ENCODE results near the gene C1QTNF9B. TPM values are rescaled to one million over a fixed set of nuclear protein-coding genes. Genes with fewer than 3 reads are reported as not detected.
"Not testable (repeated sequence)": the region's sequence is repeated elsewhere in the genome, so short reads cannot be mapped to it uniquely, and the experiment has no call there.

The C1QTNF9B gene
- total RNA-seq, result not detected

- not testable (repeated sequence) for H3K4me1 Mint-ChIP-seq (ENCODE audit: low read depth); DNase-seq; ATAC-seq; H3K4me3 Mint-ChIP-seq; H3K36me3 Mint-ChIP-seq (ENCODE audit: insufficient read depth); H3K9me3 Mint-ChIP-seq
- H3K27me3 Mint-ChIP-seq (ENCODE audit: low read depth), result peaks cover 11% of the 10 kb centered on the region
Measured at GRCh38 chr13:23897452-23897919, at the start of gene C1QTNF9B. Gene C1QTNF9B (minus strand): TSS chr13:23897502.

GRCh38 chr13:23946900-23947299, 49.6 kb upstream of the C1QTNF9B start:
- no peak overlapping the region for H3K4me3 Mint-ChIP-seq
- H3K36me3 Mint-ChIP-seq (ENCODE audit: insufficient read depth), result no peaks in the 10 kb centered on the region
- peaks cover 19% of the 10 kb centered on the region for H3K27me3 Mint-ChIP-seq (ENCODE audit: low read depth)
- H3K9me3 Mint-ChIP-seq, result no peaks in the 10 kb centered on the region
- ATAC-seq (no peak), DNase-seq (no peak)
- H3K4me1 Mint-ChIP-seq (ENCODE audit: low read depth), result no peaks in the 10 kb centered on the region

- peaks cover 19% of the 10 kb centered on the region for H3K27me3 Mint-ChIP-seq (ENCODE audit: low read depth)
Measured at GRCh38 chr13:23946067-23946466, 48.8 kb upstream of the C1QTNF9B start.

GRCh38 chr13:23945612-23946011, 48.3 kb upstream of the C1QTNF9B start:
- ATAC-seq, result no peak
- DNase-seq, result no peak
- Mint-ChIP-seq H3K4me3 (no peak overlapping the region), H3K9me3 (no peaks in the 10 kb centered on the region), H3K36me3 (ENCODE audit: insufficient read depth) (no peaks in the 10 kb centered on the region), H3K4me1 (ENCODE audit: low read depth) (no peaks in the 10 kb centered on the region), H3K27me3 (ENCODE audit: low read depth) (peaks cover 20% of the 10 kb centered on the region)

More at GRCh38 chr13:23946067-23946466, 48.8 kb upstream of the C1QTNF9B start:
- DNase-seq (no peak), ATAC-seq (no peak)
- Mint-ChIP-seq H3K36me3 (ENCODE audit: insufficient read depth) (no peaks in the 10 kb centered on the region), H3K4me1 (ENCODE audit: low read depth) (no peaks in the 10 kb centered on the region), H3K9me3 (no peaks in the 10 kb centered on the region), H3K4me3 (no peak overlapping the region)

- Mint-ChIP-seq H3K36me3 (ENCODE audit: insufficient read depth) (no peaks in the 10 kb centered on the region), H3K4me3 (no peak overlapping the region), H3K4me1 (ENCODE audit: low read depth) (no peaks in the 10 kb centered on the region), H3K27me3 (ENCODE audit: low read depth) (peaks cover 29% of the 10 kb centered on the region), H3K9me3 (peaks cover 6% of the 10 kb centered on the region)
- ATAC-seq (no peak), DNase-seq (no peak)
Measured at GRCh38 chr13:23941211-23941610, 43.9 kb upstream of the C1QTNF9B start.

GRCh38 chr13:23939666-23940065, 42.4 kb upstream of the C1QTNF9B start:
- not testable (repeated sequence) for H3K36me3 Mint-ChIP-seq (ENCODE audit: insufficient read depth)

GRCh38 chr13:23934520-23934919, 37.2 kb upstream of the C1QTNF9B start:
- peaks cover 39% of the 10 kb centered on the region for H3K27me3 Mint-ChIP-seq (ENCODE audit: low read depth)

More at GRCh38 chr13:23939666-23940065, 42.4 kb upstream of the C1QTNF9B start:
- ATAC-seq; H3K4me1 Mint-ChIP-seq (ENCODE audit: low read depth); H3K4me3 Mint-ChIP-seq; H3K9me3 Mint-ChIP-seq; DNase-seq: not testable (repeated sequence)
- peaks cover 37% of the 10 kb centered on the region for H3K27me3 Mint-ChIP-seq (ENCODE audit: low read depth)

GRCh38 chr13:23928985-23929384, 31.7 kb upstream of the C1QTNF9B start:
- Mint-ChIP-seq H3K36me3 (ENCODE audit: insufficient read depth) (no peaks in the 10 kb centered on the region), H3K9me3 (no peaks in the 10 kb centered on the region), H3K27me3 (ENCODE audit: low read depth) (peaks cover 12% of the 10 kb centered on the region), H3K4me3 (no peak overlapping the region), H3K4me1 (ENCODE audit: low read depth) (no peaks in the 10 kb centered on the region)
- peak; percentile 40 to 43 for ATAC-seq
- DNase-seq, result no peak

More at GRCh38 chr13:23934520-23934919, 37.2 kb upstream of the C1QTNF9B start:
- H3K4me1 Mint-ChIP-seq (ENCODE audit: low read depth), result no peaks in the 10 kb centered on the region
- DNase-seq (no peak), ATAC-seq (no peak)
- H3K4me3 Mint-ChIP-seq, result no peak overlapping the region
- no peaks in the 10 kb centered on the region for H3K36me3 Mint-ChIP-seq (ENCODE audit: insufficient read depth)
- H3K9me3 Mint-ChIP-seq, result peaks cover 6% of the 10 kb centered on the region

- no peak for ATAC-seq
- H3K4me1 Mint-ChIP-seq (ENCODE audit: low read depth), result no peaks in the 10 kb centered on the region
- DNase-seq, result no peak
- peaks cover 37% of the 10 kb centered on the region for H3K27me3 Mint-ChIP-seq (ENCODE audit: low read depth)
- H3K36me3 Mint-ChIP-seq (ENCODE audit: insufficient read depth), result no peaks in the 10 kb centered on the region
- no peaks in the 10 kb centered on the region for H3K9me3 Mint-ChIP-seq
- H3K4me3 Mint-ChIP-seq, result no peak overlapping the region
Measured at GRCh38 chr13:23923031-23923430, 25.7 kb upstream of the C1QTNF9B start.

- Mint-ChIP-seq H3K9me3 (no peaks in the 10 kb centered on the region), H3K27me3 (ENCODE audit: low read depth) (peaks cover 43% of the 10 kb centered on the region), H3K4me1 (ENCODE audit: low read depth) (no peaks in the 10 kb centered on the region), H3K4me3 (no peak overlapping the region), H3K36me3 (ENCODE audit: insufficient read depth) (no peaks in the 10 kb centered on the region)
- DNase-seq (no peak), ATAC-seq (no peak)
Measured at GRCh38 chr13:23922005-23922932, 25.0 kb upstream of the C1QTNF9B start.

GRCh38 chr13:23921451-23921888, 24.2 kb upstream of the C1QTNF9B start:
- no peak overlapping the region for H3K4me3 Mint-ChIP-seq
- H3K4me1 Mint-ChIP-seq (ENCODE audit: low read depth), result no peaks in the 10 kb centered on the region
- ATAC-seq, result peak; percentile 34 to 46
- peaks cover 49% of the 10 kb centered on the region for H3K27me3 Mint-ChIP-seq (ENCODE audit: low read depth)
- DNase-seq, result no peak
- H3K36me3 Mint-ChIP-seq (ENCODE audit: insufficient read depth), result no peaks in the 10 kb centered on the region
- H3K9me3 Mint-ChIP-seq, result no peaks in the 10 kb centered on the region

GRCh38 chr13:23919006-23919405, 21.7 kb upstream of the C1QTNF9B start:
- peaks cover 58% of the 10 kb centered on the region for H3K27me3 Mint-ChIP-seq (ENCODE audit: low read depth)
- H3K36me3 Mint-ChIP-seq (ENCODE audit: insufficient read depth), result no peaks in the 10 kb centered on the region
- H3K4me1 Mint-ChIP-seq (ENCODE audit: low read depth), result no peaks in the 10 kb centered on the region
- DNase-seq (no peak), ATAC-seq (no peak)
- no peaks in the 10 kb centered on the region for H3K9me3 Mint-ChIP-seq
- no peak overlapping the region for H3K4me3 Mint-ChIP-seq

- ATAC-seq, result no peak
- Mint-ChIP-seq H3K4me3 (no peak overlapping the region), H3K27me3 (ENCODE audit: low read depth) (peaks cover 56% of the 10 kb centered on the region), H3K36me3 (ENCODE audit: insufficient read depth) (no peaks in the 10 kb centered on the region), H3K9me3 (no peaks in the 10 kb centered on the region), H3K4me1 (ENCODE audit: low read depth) (no peaks in the 10 kb centered on the region)
- no peak for DNase-seq
Measured at GRCh38 chr13:23918208-23918607, 20.9 kb upstream of the C1QTNF9B start.

- no peaks in the 10 kb centered on the region for H3K36me3 Mint-ChIP-seq (ENCODE audit: insufficient read depth)
- ATAC-seq (no peak), DNase-seq (no peak)
- no peak overlapping the region for H3K4me3 Mint-ChIP-seq
- no peaks in the 10 kb centered on the region for H3K9me3 Mint-ChIP-seq
- peaks cover 48% of the 10 kb centered on the region for H3K27me3 Mint-ChIP-seq (ENCODE audit: low read depth)
- H3K4me1 Mint-ChIP-seq (ENCODE audit: low read depth), result no peaks in the 10 kb centered on the region
Measured at GRCh38 chr13:23915308-23915707, 18.0 kb upstream of the C1QTNF9B start.

GRCh38 chr13:23912469-23912868, 15.2 kb upstream of the C1QTNF9B start:
- no peak overlapping the region for H3K4me3 Mint-ChIP-seq
- no peaks in the 10 kb centered on the region for H3K36me3 Mint-ChIP-seq (ENCODE audit: insufficient read depth)
- H3K9me3 Mint-ChIP-seq, result no peaks in the 10 kb centered on the region
- ATAC-seq, result no peak
- H3K27me3 Mint-ChIP-seq (ENCODE audit: low read depth), result peaks cover 36% of the 10 kb centered on the region
- H3K4me1 Mint-ChIP-seq (ENCODE audit: low read depth), result no peaks in the 10 kb centered on the region
- DNase-seq, result no peak

Measured in activated T-cell treated with anti-CD3 and anti-CD28 coated beads, Interleukin-2, amount 50 U/mL, for 4 hours (primary cell).